ENCODE results near the gene UNC13D. TPM values are rescaled to one million over a fixed set of nuclear protein-coding genes. Genes with fewer than 3 reads are reported as not detected.
A peak's percentile ranks its signal among the peaks of the same experiment; 100 is the strongest.

Gene UNC13D
- total and polyA plus RNA-seq, 9 of the 15 experiments (the other 6 are each of a cell fraction or from before 2014, with no cell fraction given) = 0.86 to 244 (median 69.2) TPM

GRCh38 chr17:75784473-75785015, 59.7 kb downstream of the UNC13D start, which contains the start of gene UNK (continued):
- TF ChIP-seq RAD51 (IDR thresholded peaks at IDR 0.05; ENCODE audit: borderline replicate concordance, low read depth) (no peak), L3MBTL2 (IDR thresholded peaks at IDR 0.05) (no peak), ZBTB8A (IDR thresholded peaks at IDR 0.05; ENCODE audit: partially characterized antibody) (peak; percentile 82), HSF4 (CRISPR knock-in tag; IDR thresholded peaks at IDR 0.05; ENCODE audit: borderline replicate concordance) (no peak), BACH1 (tag; IDR thresholded peaks at IDR 0.05) (peak; percentile 74), ZNF609 (CRISPR knock-in tag; IDR thresholded peaks at IDR 0.05; ENCODE audit: borderline replicate concordance) (no peak), MCM3 (IDR thresholded peaks at IDR 0.05) (no peak), ZNF384 (IDR thresholded peaks at IDR 0.05; ENCODE audit: low read depth, low read length) (no peak), ZNF717 (CRISPR knock-in tag; IDR thresholded peaks at IDR 0.05) (no peak), U2AF1 (optimal IDR thresholded peaks at IDR 0.05; ENCODE audit: low read depth, low read length) (no peak), TCF7L2 (IDR thresholded peaks at IDR 0.05; ENCODE audit: low read depth, low read length) (no peak), XRCC5 (IDR thresholded peaks at IDR 0.05; ENCODE audit: low read depth, low read length) (peak; percentile 26; the same call in 1 of the 2 replicates), PHF8 (IDR thresholded peaks at IDR 0.05; ENCODE audit: borderline replicate concordance, low read length) (peak; percentile 66; the same call in 1 of the 2 replicates), ZNF408 (CRISPR knock-in tag; IDR thresholded peaks at IDR 0.05; ENCODE audit: low read depth) (no peak), ZNF512 (tag; IDR thresholded peaks at IDR 0.05) (no peak), CCAR2 (IDR thresholded peaks at IDR 0.05; ENCODE audit: low read depth, low read length) (no peak), HNRNPUL1 (IDR thresholded peaks at IDR 0.05; ENCODE audit: low read length) (no peak), TBP (optimal IDR thresholded peaks at IDR 0.05; ENCODE audit: low read depth, low read length) (no peak), ZNF77 (CRISPR knock-in tag; IDR thresholded peaks at IDR 0.05) (no peak), NCOA2 (IDR thresholded peaks at IDR 0.05; ENCODE audit: partially characterized antibody in 2 of 2) (no peak)
- TF ChIP-seq, protein P1, sequence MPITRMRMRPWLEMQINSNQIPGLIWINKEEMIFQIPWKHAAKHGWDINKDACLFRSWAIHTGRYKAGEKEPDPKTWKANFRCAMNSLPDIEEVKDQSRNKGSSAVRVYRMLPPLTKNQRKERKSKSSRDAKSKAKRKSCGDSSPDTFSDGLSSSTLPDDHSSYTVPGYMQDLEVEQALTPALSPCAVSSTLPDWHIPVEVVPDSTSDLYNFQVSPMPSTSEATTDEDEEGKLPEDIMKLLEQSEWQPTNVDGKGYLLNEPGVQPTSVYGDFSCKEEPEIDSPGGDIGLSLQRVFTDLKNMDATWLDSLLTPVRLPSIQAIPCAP (CRISPR knock-in tag; IDR thresholded peaks at IDR 0.05; ENCODE audit: borderline replicate concordance) = peak; percentile 1; the same call in 1 of the 2 replicates
- TF ChIP-seq, protein P2, sequence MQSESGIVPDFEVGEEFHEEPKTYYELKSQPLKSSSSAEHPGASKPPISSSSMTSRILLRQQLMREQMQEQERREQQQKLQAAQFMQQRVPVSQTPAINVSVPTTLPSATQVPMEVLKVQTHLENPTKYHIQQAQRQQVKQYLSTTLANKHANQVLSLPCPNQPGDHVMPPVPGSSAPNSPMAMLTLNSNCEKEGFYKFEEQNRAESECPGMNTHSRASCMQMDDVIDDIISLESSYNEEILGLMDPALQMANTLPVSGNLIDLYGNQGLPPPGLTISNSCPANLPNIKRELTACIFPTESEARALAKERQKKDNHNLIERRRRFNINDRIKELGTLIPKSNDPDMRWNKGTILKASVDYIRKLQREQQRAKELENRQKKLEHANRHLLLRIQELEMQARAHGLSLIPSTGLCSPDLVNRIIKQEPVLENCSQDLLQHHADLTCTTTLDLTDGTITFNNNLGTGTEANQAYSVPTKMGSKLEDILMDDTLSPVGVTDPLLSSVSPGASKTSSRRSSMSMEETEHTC (IDR thresholded peaks at IDR 0.05) = no peak
